PC-9 (cell line): Measurements from ENCODE around the gene SLC38A1.

Experiments used
- CTCF ChIP-seq: fragments of 200-600 bp; sonication (generic); conservative IDR thresholded peaks from 2 replicates; pipeline ENCODE4 v1.6.1; 2017; ENCODE audit warnings: mixed run types, antibody characterized with exemption, mild to moderate bottlenecking, moderate library complexity
- EZH2 ChIP-seq: fragments of 200-600 bp; sonication (generic); IDR thresholded peaks from 2 replicates; pipeline ENCODE4 v1.8.0; 2017; ENCODE audit warnings: antibody characterized with exemption, low read depth

GRCh38 chr12:46174919-46175318 is 93.9 kb downstream of the SLC38A1 start:
- TF ChIP-seq CTCF, result no peak
- TF ChIP-seq EZH2, result no peak
